GM18907 (cell line): ENCODE measurements around the gene ABHD6.

Experiments used
- ATAC-seq: cut with Tn5 transposase; IDR thresholded peaks from one replicate; pipeline ENCODE4 v1.9.1; 2021; ENCODE audit warnings: mild to moderate bottlenecking, moderate library complexity; ENCODE audit not compliant: unreplicated experiment

ABHD6 gene

DNA sequence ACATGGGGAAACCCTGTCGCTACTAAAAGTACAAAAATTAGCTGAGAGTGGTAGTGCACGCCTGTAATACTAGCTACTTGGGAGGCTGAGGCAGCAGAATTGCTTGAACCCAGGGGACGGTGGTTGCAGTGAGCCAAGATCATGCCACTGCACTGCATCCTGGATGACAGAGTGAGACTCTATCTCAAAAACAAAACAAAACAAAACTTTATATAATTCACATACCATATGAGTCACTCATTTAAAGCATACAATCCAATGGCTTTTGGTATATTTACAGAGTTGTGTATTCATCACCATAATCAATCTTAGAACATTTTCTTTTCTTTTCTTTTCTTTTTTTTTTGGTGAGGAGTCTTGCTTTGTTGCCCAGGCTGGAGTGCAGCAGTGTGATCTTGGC lies 103.8 kb downstream of the ABHD6 start:
- no peak for ATAC-seq

DNA sequence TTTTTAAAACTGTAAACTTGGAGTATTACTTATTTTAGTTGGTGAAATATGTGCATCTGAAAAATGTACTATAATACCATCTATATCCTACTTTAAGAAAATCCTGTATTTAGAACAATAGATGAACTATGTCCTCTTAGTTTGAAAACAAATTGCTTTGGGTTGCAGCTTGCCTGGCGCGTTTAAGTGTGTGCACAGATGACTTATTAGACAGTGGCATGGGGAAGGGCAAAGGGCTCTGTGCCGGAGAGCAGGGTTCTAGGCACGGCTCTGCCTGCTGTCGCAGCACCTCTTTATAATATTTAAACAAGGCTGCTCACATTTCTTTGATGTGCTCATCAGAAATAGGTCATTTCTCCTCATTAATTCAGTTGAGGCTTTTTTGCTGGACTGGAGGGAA lies 105.1 kb downstream of the ABHD6 start:
- ATAC-seq = no peak
